Measurements from ENCODE around the gene B3GNT5.

Gene B3GNT5

GRCh38 chr3:183233966-183234365 is 19.1 kb upstream of the B3GNT5 start:
- no peaks in the 10 kb centered on the region for H3K4me1 Mint-ChIP-seq
- H3K36me3 Mint-ChIP-seq (ENCODE audit: low read depth), result no peaks in the 10 kb centered on the region
- H3K4me3 Mint-ChIP-seq, result no peak overlapping the region
- H3K27me3 Mint-ChIP-seq (ENCODE audit: low read depth), result no peaks in the 10 kb centered on the region
- H3K27ac Mint-ChIP-seq, result no peak overlapping the region
- no peak for TF ChIP-seq CTCF (IDR thresholded peaks at IDR 0.05; ENCODE audit: unreplicated experiment in 3 of 3)
- H3K9me3 Mint-ChIP-seq, result no peaks in the 10 kb centered on the region

- no peak for TF ChIP-seq CTCF (IDR thresholded peaks at IDR 0.05; ENCODE audit: unreplicated experiment in 3 of 3)
- Mint-ChIP-seq H3K9me3 (peaks cover 28% of the 10 kb centered on the region), H3K27ac (no peak overlapping the region), H3K4me1 (no peaks in the 10 kb centered on the region), H3K36me3 (ENCODE audit: low read depth) (peaks cover 5% of the 10 kb centered on the region), H3K27me3 (ENCODE audit: low read depth) (peaks cover 4% of the 10 kb centered on the region), H3K4me3 (no peak overlapping the region)
These were observed 14.0 kb upstream of the B3GNT5 start for GRCh38 chr3:183239046-183239445.

- Mint-ChIP-seq H3K9me3 (peaks cover 31% of the 10 kb centered on the region), H3K4me1 (peaks cover 5% of the 10 kb centered on the region), H3K36me3 (ENCODE audit: low read depth) (peaks cover 5% of the 10 kb centered on the region), H3K4me3 (no peak overlapping the region), H3K27me3 (ENCODE audit: low read depth) (peaks cover 4% of the 10 kb centered on the region), H3K27ac (no peak overlapping the region)
- no peak for TF ChIP-seq CTCF (IDR thresholded peaks at IDR 0.05; ENCODE audit: unreplicated experiment in 3 of 3)
These were observed 10.6 kb upstream of the B3GNT5 start for GRCh38 chr3:183242431-183242830.

- Mint-ChIP-seq H3K27ac (no peak overlapping the region), H3K9me3 (peaks cover 31% of the 10 kb centered on the region), H3K36me3 (ENCODE audit: low read depth) (peaks cover 5% of the 10 kb centered on the region), H3K4me1 (peaks cover 5% of the 10 kb centered on the region), H3K4me3 (no peak overlapping the region), H3K27me3 (ENCODE audit: low read depth) (peaks cover 8% of the 10 kb centered on the region)
- TF ChIP-seq CTCF (IDR thresholded peaks at IDR 0.05; ENCODE audit: unreplicated experiment in 3 of 3), result no peak
These were observed 8.8 kb upstream of the B3GNT5 start for GRCh38 chr3:183244219-183244618.

- Mint-ChIP-seq H3K9me3 (peaks cover 25% of the 10 kb centered on the region), H3K27ac (peak overlapping the region in 2 of 3 experiments; percentile 28 to 70), H3K4me1 (peaks cover 5% of the 10 kb centered on the region), H3K4me3 (no peak overlapping the region), H3K27me3 (ENCODE audit: low read depth) (peaks cover 10% of the 10 kb centered on the region), H3K36me3 (ENCODE audit: low read depth) (peaks cover 5% of the 10 kb centered on the region)
- no peak for TF ChIP-seq CTCF (IDR thresholded peaks at IDR 0.05; ENCODE audit: unreplicated experiment in 3 of 3)
These were observed 8.0 kb upstream of the B3GNT5 start for GRCh38 chr3:183244981-183245476.

- Mint-ChIP-seq H3K4me1 (peaks cover 5% of the 10 kb centered on the region), H3K27ac (no peak overlapping the region), H3K4me3 (no peak overlapping the region), H3K9me3 (peaks cover 13% of the 10 kb centered on the region), H3K27me3 (ENCODE audit: low read depth) (peaks cover 10% of the 10 kb centered on the region), H3K36me3 (ENCODE audit: low read depth) (no peaks in the 10 kb centered on the region)
- no peak for TF ChIP-seq CTCF (IDR thresholded peaks at IDR 0.05; ENCODE audit: unreplicated experiment in 3 of 3)
These were observed 6.0 kb upstream of the B3GNT5 start for GRCh38 chr3:183247011-183247589.
